Endothelial cell (in vitro differentiated cells): ENCODE results near the gene PEG3. TPM values are rescaled to one million over a fixed set of nuclear protein-coding genes. Genes with fewer than 3 reads are reported as not detected.

ENCODE experiments used
- DNase-seq: peaks from one replicate; pipeline ENCODE4 v3.0.0; 2021; ENCODE audit warnings: low spot score
- H3K27ac Mint-ChIP-seq: one replicate; pipeline ENCODE4 v1.8.0; 2021; ENCODE audit warnings: mixed read lengths, inconsistent platforms; ENCODE audit not compliant: unreplicated experiment
- H3K27me3 Mint-ChIP-seq: one replicate; pipeline ENCODE4 v1.8.0; 2021; ENCODE audit warnings: mild to moderate bottlenecking, moderate library complexity, mixed read lengths, inconsistent platforms; ENCODE audit not compliant: unreplicated experiment
- H3K36me3 Mint-ChIP-seq: one replicate; pipeline ENCODE4 v1.8.0; 2021; ENCODE audit warnings: mild to moderate bottlenecking, low read depth, mixed read lengths, inconsistent platforms; ENCODE audit not compliant: unreplicated experiment
- H3K4me1 Mint-ChIP-seq: one replicate; pipeline ENCODE4 v1.8.0; 2021; ENCODE audit warnings: mild to moderate bottlenecking, mixed read lengths, inconsistent platforms; ENCODE audit not compliant: unreplicated experiment
- H3K4me3 Mint-ChIP-seq: one replicate; pipeline ENCODE4 v1.8.0; 2021; ENCODE audit warnings: mild to moderate bottlenecking, mixed read lengths, inconsistent platforms; ENCODE audit not compliant: unreplicated experiment
- H3K9me3 Mint-ChIP-seq: one replicate; pipeline ENCODE4 v1.8.0; 2021; ENCODE audit warnings: mixed read lengths, inconsistent platforms; ENCODE audit not compliant: unreplicated experiment
- CTCF ChIP-seq: fragments of 200-600 bp; sonication (generic); IDR thresholded peaks from one replicate; pipeline ENCODE4 v1.5.0; 2021; ENCODE audit warnings: antibody characterized with exemption; ENCODE audit not compliant: unreplicated experiment
- total RNA-seq: library from RNA; stranded (reverse); fragmentation: NEBNext Ultra II Directional; extraction: Animal tissue kit (Norgen Biotek cat#: 25700); gene quantifications from one replicate; pipeline ENCODE4 v1.2.1, GENCODE V29; 2021; ENCODE audit not compliant: unreplicated experiment

Gene PEG3
- total RNA-seq, 1 donor from 2014 or later = not detected

- H3K4me3 Mint-ChIP-seq = no peak overlapping the region
- DNase-seq = no peak
- H3K27ac Mint-ChIP-seq = no peak overlapping the region
- peaks cover 24% of the 10 kb centered on the region for H3K36me3 Mint-ChIP-seq
- no peak for TF ChIP-seq CTCF
- peaks cover 6% of the 10 kb centered on the region for H3K27me3 Mint-ChIP-seq
- no peaks in the 10 kb centered on the region for H3K4me1 Mint-ChIP-seq
- peaks cover 59% of the 10 kb centered on the region for H3K9me3 Mint-ChIP-seq
Measured at GRCh38 chr19:56813531-56813930, 27.0 kb downstream of the PEG3 start.

DNA sequence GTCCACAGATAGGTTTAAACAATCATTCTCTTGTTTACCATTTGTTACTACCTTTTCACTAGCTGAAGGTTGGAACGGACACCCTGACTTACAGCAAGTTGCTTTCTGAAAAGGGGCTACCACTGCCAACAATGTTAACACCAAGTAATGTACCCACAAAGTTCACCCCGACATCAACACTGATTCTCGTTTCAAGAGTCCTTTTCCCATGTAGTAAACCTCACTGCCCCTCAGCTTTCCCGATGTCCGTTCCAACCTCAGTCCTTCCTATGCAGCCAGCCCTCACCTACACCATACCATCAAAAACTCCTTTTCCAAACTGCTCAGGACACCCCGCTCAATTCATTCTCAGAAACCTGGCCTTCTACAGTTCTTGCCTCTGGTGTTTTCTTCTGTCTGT lies 29.0 kb downstream of the PEG3 start:
- H3K36me3 Mint-ChIP-seq = peaks cover 7% of the 10 kb centered on the region

DNA sequence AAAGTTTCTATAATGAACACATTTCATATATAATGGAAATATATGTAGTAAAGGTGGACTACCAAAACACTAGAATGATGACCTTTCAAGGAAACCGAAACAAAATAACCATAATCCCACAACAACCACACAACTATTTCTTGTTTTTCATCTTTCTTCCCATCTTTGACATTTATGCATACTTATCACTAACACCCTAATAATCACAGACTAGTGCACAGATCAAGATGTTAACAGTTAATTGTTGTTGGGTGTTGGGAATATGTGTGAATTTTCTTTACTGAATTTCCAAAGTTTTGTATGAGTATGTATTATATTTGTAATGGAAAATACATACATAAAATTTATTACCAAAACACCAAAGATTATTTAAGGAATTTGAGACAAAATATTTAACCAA lies 30.3 kb downstream of the PEG3 start:
- Mint-ChIP-seq H3K9me3 (peaks cover 48% of the 10 kb centered on the region), H3K27ac (no peak overlapping the region), H3K4me3 (no peak overlapping the region), H3K36me3 (peaks cover 4% of the 10 kb centered on the region), H3K27me3 (peaks cover 6% of the 10 kb centered on the region), H3K4me1 (no peaks in the 10 kb centered on the region)
- TF ChIP-seq CTCF = no peak
- DNase-seq = no peak

More for the DNA sequence above, 29.0 kb downstream of the PEG3 start:
- no peak for TF ChIP-seq CTCF
- Mint-ChIP-seq H3K27me3 (peaks cover 6% of the 10 kb centered on the region), H3K27ac (no peak overlapping the region), H3K4me3 (no peak overlapping the region), H3K4me1 (no peaks in the 10 kb centered on the region), H3K9me3 (peaks cover 48% of the 10 kb centered on the region)
- DNase-seq = no peak

DNA sequence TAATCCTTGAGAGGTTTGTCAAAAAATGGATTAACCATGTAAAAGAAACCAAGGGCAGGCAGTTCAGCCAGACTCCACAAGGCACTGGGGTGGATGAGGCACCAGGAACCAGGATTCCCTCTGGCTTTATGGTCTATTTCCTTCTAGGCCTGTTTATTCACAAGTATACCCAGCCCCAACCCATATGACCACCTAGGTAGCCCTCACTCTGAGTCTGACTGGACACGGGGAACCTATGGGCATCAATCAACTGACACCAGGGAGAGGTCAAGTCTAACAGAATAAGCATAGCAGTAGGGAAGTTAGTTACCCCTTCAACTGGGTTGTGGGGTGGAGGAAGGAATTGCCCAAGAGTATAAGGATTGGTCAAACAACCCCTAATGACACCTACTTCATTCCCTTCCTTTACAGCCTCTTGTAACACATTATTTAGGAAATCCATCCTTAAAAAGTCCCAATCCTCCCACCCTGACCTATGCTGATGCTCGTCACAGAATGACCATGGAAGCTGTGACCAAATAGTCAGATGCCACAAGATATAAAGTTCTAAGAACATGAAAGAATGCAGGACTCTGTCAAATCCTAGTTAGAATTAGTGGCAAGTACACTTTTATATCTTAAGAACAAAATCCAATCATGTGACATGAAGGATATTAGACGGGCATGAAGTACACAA lies 31.7 kb downstream of the PEG3 start:
- peaks cover 5% of the 10 kb centered on the region for H3K36me3 Mint-ChIP-seq
- peaks cover 6% of the 10 kb centered on the region for H3K27me3 Mint-ChIP-seq
- H3K27ac Mint-ChIP-seq = no peak overlapping the region
- DNase-seq = no peak
- H3K9me3 Mint-ChIP-seq = peaks cover 39% of the 10 kb centered on the region
- TF ChIP-seq CTCF = no peak
- no peak overlapping the region for H3K4me3 Mint-ChIP-seq
- no peaks in the 10 kb centered on the region for H3K4me1 Mint-ChIP-seq

DNA sequence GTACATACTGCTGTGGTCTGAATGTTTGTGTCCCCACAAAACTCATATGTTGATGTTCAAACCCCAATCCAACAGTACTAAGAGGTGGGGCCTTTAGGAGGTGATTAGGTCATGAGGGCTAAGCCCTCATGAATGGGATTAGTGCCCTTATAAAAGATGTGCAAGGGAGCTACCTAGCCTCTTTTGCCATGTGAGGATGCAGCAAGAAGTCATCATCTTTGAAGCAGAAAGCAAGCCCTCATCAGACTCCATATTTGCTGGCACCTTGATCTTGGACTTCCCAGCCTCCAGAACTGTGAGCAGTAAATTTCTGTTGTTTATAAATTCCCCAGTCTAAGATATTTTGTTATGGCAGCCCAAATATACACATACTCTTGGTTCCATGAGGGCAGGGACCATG lies 33.9 kb downstream of the PEG3 start:
- Mint-ChIP-seq H3K4me1 (no peaks in the 10 kb centered on the region), H3K36me3 (peaks cover 5% of the 10 kb centered on the region), H3K4me3 (no peak overlapping the region), H3K9me3 (peaks cover 36% of the 10 kb centered on the region), H3K27ac (no peak overlapping the region), H3K27me3 (peaks cover 3% of the 10 kb centered on the region)
- no peak for TF ChIP-seq CTCF
- no peak for DNase-seq

Other genes with a start within 250 kb of the PEG3 start
- 29.6 TPM for gene ZNF71, start 245.4 kb downstream of the PEG3 start, total RNA-seq
- 0.54 TPM for gene SMIM17, start 197.6 kb downstream of the PEG3 start, total RNA-seq
- gene ZNF835, start 169.0 kb downstream of the PEG3 start, total RNA-seq = not detected
- gene ZIM2, start within 50 bp of the PEG3 start, total RNA-seq = not detected